Activated naive CD4-positive, alpha-beta T cell treated with anti-CD3 and anti-CD28 coated beads for 36 hours (primary cell): ENCODE data around the gene LGR6. TPM values are rescaled to one million over a fixed set of nuclear protein-coding genes. Genes with fewer than 3 reads are reported as not detected.
A peak's percentile ranks its signal among the peaks of the same experiment; 100 is the strongest.

Source experiments
- CTCF ChIA-PET: fragments of 350-600 bp; sonication (Branson Sonifier 250); formaldehyde crosslinking; loops from one replicate; lab custom pipeline; 2021; ENCODE audit warnings: antibody characterized with exemption; lab: Charles Lee
- DNase-seq: peaks from one replicate; pipeline ENCODE4 v3.0.0-alpha.2; 2020
- H3K27ac Mint-ChIP-seq: one replicate; pipeline ENCODE4 v1.8.0; 2021; ENCODE audit warnings: mild to moderate bottlenecking, mixed read lengths
- H3K27me3 Mint-ChIP-seq: one replicate; pipeline ENCODE4 v1.8.0; 2021; ENCODE audit warnings: low read depth, mixed read lengths
- H3K36me3 Mint-ChIP-seq: one replicate; pipeline ENCODE4 v1.8.0; 2021; ENCODE audit warnings: low read depth, mixed read lengths
- H3K4me1 Mint-ChIP-seq: one replicate; pipeline ENCODE4 v1.8.0; 2021; ENCODE audit warnings: low read depth, mixed read lengths
- H3K4me3 Mint-ChIP-seq: one replicate; pipeline ENCODE4 v1.8.0; 2021; ENCODE audit warnings: mild to moderate bottlenecking, moderate library complexity, mixed read lengths
- H3K9me3 Mint-ChIP-seq: one replicate; pipeline ENCODE4 v1.8.0; 2021; ENCODE audit warnings: mixed read lengths
- intact Hi-C: fragments of 100-400 bp; cut with micrococcal nuclease; formaldehyde crosslinking; loops from one replicate; pipeline ENCODE4 v1.15.1; 2023
- total RNA-seq, 2 experiments: library from RNA; stranded (reverse); gene quantifications; one replicate each; pipeline ENCODE4 v1.2.3, GENCODE V29; 2021

The LGR6 gene
- total RNA-seq, 2 experiments from 2014 or later = 0.19 to 0.22 TPM

- H3K9me3 Mint-ChIP-seq = no peaks in the 10 kb centered on the region
- intact Hi-C loops = no loop called here
- H3K4me1 Mint-ChIP-seq = peaks cover 26% of the 10 kb centered on the region
- DNase-seq = no peak
- H3K4me3 Mint-ChIP-seq = no peak overlapping the region
- no peak overlapping the region for H3K27ac Mint-ChIP-seq
- CTCF ChIA-PET = no interaction called here
- H3K27me3 Mint-ChIP-seq = no peaks in the 10 kb centered on the region
- H3K36me3 Mint-ChIP-seq = peaks cover 61% of the 10 kb centered on the region
Measured at GRCh38 chr1:202152399-202152798, 41.2 kb upstream of the LGR6 start.

GRCh38 chr1:202153284-202153683 is 40.3 kb upstream of the LGR6 start:
- peaks cover 60% of the 10 kb centered on the region for H3K36me3 Mint-ChIP-seq
- no peak for DNase-seq
- no peak overlapping the region for H3K4me3 Mint-ChIP-seq
- no peaks in the 10 kb centered on the region for H3K27me3 Mint-ChIP-seq
- no peaks in the 10 kb centered on the region for H3K9me3 Mint-ChIP-seq
- intact Hi-C loops = no loop called here
- H3K27ac Mint-ChIP-seq = no peak overlapping the region
- CTCF ChIA-PET = no interaction called here
- H3K4me1 Mint-ChIP-seq = peaks cover 34% of the 10 kb centered on the region

DNA sequence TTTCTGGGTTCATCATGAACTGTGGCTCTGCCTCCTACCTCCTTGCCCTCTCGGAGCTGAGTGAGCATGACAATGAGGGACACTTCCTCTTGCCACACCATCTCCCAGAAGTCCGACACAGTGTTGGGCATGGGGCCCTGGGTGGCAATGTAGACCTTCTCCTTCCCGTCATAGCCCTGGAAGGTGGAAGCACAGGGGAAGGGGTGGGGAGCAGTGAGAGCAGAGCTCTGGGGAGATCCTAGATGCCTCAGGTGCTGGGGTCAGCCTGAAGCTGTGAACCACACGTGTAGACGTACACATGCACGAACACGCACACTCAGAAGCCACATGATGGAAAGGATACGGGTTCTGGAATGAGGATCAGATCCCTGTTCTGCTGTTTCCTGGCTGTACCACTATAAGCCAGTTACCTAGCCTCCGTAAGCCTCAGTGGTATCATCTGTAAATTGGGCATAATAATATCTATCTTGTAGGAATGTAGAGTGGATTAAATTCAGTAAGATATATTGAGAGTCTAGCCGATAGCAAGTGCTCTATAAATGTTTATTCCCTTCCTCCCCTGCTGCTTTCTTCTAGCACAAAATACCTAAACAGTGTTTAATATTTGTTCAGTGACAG is 39.3 kb upstream of the LGR6 start:
- Mint-ChIP-seq H3K27me3 (no peaks in the 10 kb centered on the region), H3K36me3 (peaks cover 63% of the 10 kb centered on the region), H3K9me3 (no peaks in the 10 kb centered on the region), H3K4me3 (no peak overlapping the region), H3K4me1 (peaks cover 43% of the 10 kb centered on the region), H3K27ac (peak overlapping the region; percentile 44)
- CTCF ChIA-PET = interaction anchor here (0.6 to 3.3 kb wide), 11 partner anchors 8 to 61 kb away, joined by 3 to 18 read pairs (median 7); partner anchors contain the start of genes ARL8A and LGR6
- DNase-seq = no peak
- intact Hi-C loops = no loop called here

- Mint-ChIP-seq H3K4me3 (no peak overlapping the region), H3K27ac (peak overlapping the region; percentile 44), H3K36me3 (peaks cover 67% of the 10 kb centered on the region), H3K9me3 (no peaks in the 10 kb centered on the region), H3K27me3 (no peaks in the 10 kb centered on the region), H3K4me1 (peaks cover 45% of the 10 kb centered on the region)
- intact Hi-C loops = loop anchor here (1.0 kb wide), 1 partner anchor 10 kb away; no protein-coding TSS in a partner anchor
- CTCF ChIA-PET = interaction anchor here (0.7 to 3.3 kb wide), 12 partner anchors 8 to 60 kb away, joined by 3 to 18 read pairs (median 8); partner anchors contain the start of genes ARL8A and LGR6
- DNase-seq = peak; percentile 64
Measured at GRCh38 chr1:202154766-202155477, 38.7 kb upstream of the LGR6 start.

DNA sequence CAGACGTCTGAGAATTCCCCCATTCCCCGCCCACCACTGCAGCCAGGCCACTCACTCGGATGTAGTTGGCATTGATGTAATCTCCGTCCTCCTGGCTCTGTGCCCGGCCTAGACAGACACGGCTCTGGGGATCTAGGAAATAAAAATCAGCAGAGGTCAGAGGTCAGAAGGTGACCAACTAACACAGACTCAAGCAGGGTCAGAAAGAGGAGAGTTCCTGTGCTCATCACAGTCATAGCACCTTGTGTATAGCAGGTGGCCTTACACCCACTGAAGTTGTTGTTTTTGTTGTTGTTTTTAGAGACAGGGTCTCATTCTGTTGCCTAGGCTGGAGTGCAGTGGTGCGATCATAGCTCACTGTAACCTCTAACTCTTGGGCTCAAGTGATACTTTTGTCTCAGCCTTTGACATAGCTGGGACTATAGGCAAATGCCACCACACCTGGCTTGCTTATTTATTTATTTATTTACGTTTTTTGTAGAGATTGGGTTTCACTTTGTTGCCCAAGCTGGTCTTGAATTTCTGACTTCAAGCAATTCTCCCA is 38.0 kb upstream of the LGR6 start:
- no peak for DNase-seq
- H3K27ac Mint-ChIP-seq = peak overlapping the region; percentile 72
- intact Hi-C loops = loop anchor here (1.0 kb wide), 1 partner anchor 10 kb away; no protein-coding TSS in a partner anchor
- no peak overlapping the region for H3K4me3 Mint-ChIP-seq
- no peaks in the 10 kb centered on the region for H3K27me3 Mint-ChIP-seq
- CTCF ChIA-PET = interaction anchor here (1.0 to 3.3 kb wide), 11 partner anchors 9 to 259 kb away, joined by 3 to 18 read pairs (median 8); partner anchors contain the start of genes ARL8A and LGR6
- H3K9me3 Mint-ChIP-seq = no peaks in the 10 kb centered on the region
- peaks cover 68% of the 10 kb centered on the region for H3K36me3 Mint-ChIP-seq
- H3K4me1 Mint-ChIP-seq = peaks cover 48% of the 10 kb centered on the region

- no peaks in the 10 kb centered on the region for H3K27me3 Mint-ChIP-seq
- peaks cover 58% of the 10 kb centered on the region for H3K4me1 Mint-ChIP-seq
- peaks cover 60% of the 10 kb centered on the region for H3K36me3 Mint-ChIP-seq
- intact Hi-C loops = no loop called here
- CTCF ChIA-PET = interaction anchor here (0.8 to 3.3 kb wide), 7 partner anchors 9 to 260 kb away, joined by 3 to 18 read pairs (median 7); partner anchors contain the start of genes ELF3 and LGR6
- H3K4me3 Mint-ChIP-seq = no peak overlapping the region
- no peak for DNase-seq
- H3K9me3 Mint-ChIP-seq = no peaks in the 10 kb centered on the region
- peak overlapping the region; percentile 36 for H3K27ac Mint-ChIP-seq
Measured at GRCh38 chr1:202156590-202156989, 37.0 kb upstream of the LGR6 start.

- peak overlapping the region; percentile 99 for H3K4me3 Mint-ChIP-seq
- peaks cover 53% of the 10 kb centered on the region for H3K36me3 Mint-ChIP-seq
- peaks cover 72% of the 10 kb centered on the region for H3K4me1 Mint-ChIP-seq
- intact Hi-C loops = no loop called here
- no peaks in the 10 kb centered on the region for H3K27me3 Mint-ChIP-seq
- no peak for DNase-seq
- CTCF ChIA-PET = interaction anchor here (0.6 kb wide), 1 partner anchor 12 kb away, joined by 3 read pairs; no protein-coding TSS in a partner anchor
- H3K9me3 Mint-ChIP-seq = no peaks in the 10 kb centered on the region
- H3K27ac Mint-ChIP-seq = peak overlapping the region; percentile 100
Measured at GRCh38 chr1:202157945-202158344, 35.7 kb upstream of the LGR6 start.

- peak; percentile 59 for DNase-seq
- CTCF ChIA-PET = interaction anchor here (1.2 to 2.3 kb wide), 7 partner anchors 12 to 158 kb away, joined by 4 to 13 read pairs (median 9); partner anchors contain the start of genes ARL8A and LGR6
- peak overlapping the region; percentile 100 for H3K27ac Mint-ChIP-seq
- peaks cover 45% of the 10 kb centered on the region for H3K36me3 Mint-ChIP-seq
- H3K27me3 Mint-ChIP-seq = no peaks in the 10 kb centered on the region
- H3K9me3 Mint-ChIP-seq = no peaks in the 10 kb centered on the region
- H3K4me3 Mint-ChIP-seq = peak overlapping the region; percentile 99
- H3K4me1 Mint-ChIP-seq = peaks cover 77% of the 10 kb centered on the region
- intact Hi-C loops = no loop called here
Measured at GRCh38 chr1:202158810-202159533, 34.6 kb upstream of the LGR6 start.

GRCh38 chr1:202159534-202160371 is 33.8 kb upstream of the LGR6 start:
- no peaks in the 10 kb centered on the region for H3K27me3 Mint-ChIP-seq
- intact Hi-C loops = loop anchor here (1.0 to 5.0 kb wide), 3 partner anchors 16 to 648 kb away; partner anchors contain the start of gene KDM5B
- peak overlapping the region; percentile 99 for H3K4me3 Mint-ChIP-seq
- peak; percentile 89 for DNase-seq
- CTCF ChIA-PET = interaction anchor here (0.5 to 2.3 kb wide), 17 partner anchors 13 to 560 kb away, joined by 3 to 14 read pairs (median 5); partner anchors contain the start of genes ARL8A, LGR6 and UBE2T
- H3K9me3 Mint-ChIP-seq = no peaks in the 10 kb centered on the region
- peaks cover 82% of the 10 kb centered on the region for H3K4me1 Mint-ChIP-seq
- H3K27ac Mint-ChIP-seq = peak overlapping the region; percentile 100
- H3K36me3 Mint-ChIP-seq = peaks cover 42% of the 10 kb centered on the region

GRCh38 chr1:202160377-202160940 is 33.1 kb upstream of the LGR6 start, which contains the start of gene PTPN7:
PTPN7 (minus strand) TSS chr1:202160602; CDS start chr1:202159402, 1,200 bp downstream.
- peak; percentile 96 for DNase-seq
- Mint-ChIP-seq H3K9me3 (no peaks in the 10 kb centered on the region), H3K36me3 (peaks cover 35% of the 10 kb centered on the region), H3K4me1 (peaks cover 80% of the 10 kb centered on the region), H3K27ac (peak within 1 kb of the TSS; percentile 100), H3K4me3 (peak within 1 kb of the TSS; percentile 99), H3K27me3 (no peaks in the 10 kb centered on the region)
- intact Hi-C loops = loop anchor here (1.0 to 5.0 kb wide), 3 partner anchors 17 to 647 kb away; partner anchors contain the start of gene KDM5B
- CTCF ChIA-PET = interaction anchor here (0.9 to 2.3 kb wide), 16 partner anchors 14 to 559 kb away, joined by 3 to 14 read pairs (median 5); partner anchors contain the start of genes ARL8A, LGR6 and UBE2T
